HG02981 (cell line): Measurements from ENCODE around the gene POLR2J2.
"Not testable (repeated sequence)": the region's sequence is repeated elsewhere in the genome, so short reads cannot be mapped to it uniquely, and the experiment has no call there.

Source experiments
- ATAC-seq: cut with Tn5 transposase; IDR thresholded peaks from one replicate; pipeline ENCODE4 v1.9.1; 2021; ENCODE audit warnings: mild to moderate bottlenecking, moderate library complexity; ENCODE audit not compliant: unreplicated experiment

Gene POLR2J2

DNA sequence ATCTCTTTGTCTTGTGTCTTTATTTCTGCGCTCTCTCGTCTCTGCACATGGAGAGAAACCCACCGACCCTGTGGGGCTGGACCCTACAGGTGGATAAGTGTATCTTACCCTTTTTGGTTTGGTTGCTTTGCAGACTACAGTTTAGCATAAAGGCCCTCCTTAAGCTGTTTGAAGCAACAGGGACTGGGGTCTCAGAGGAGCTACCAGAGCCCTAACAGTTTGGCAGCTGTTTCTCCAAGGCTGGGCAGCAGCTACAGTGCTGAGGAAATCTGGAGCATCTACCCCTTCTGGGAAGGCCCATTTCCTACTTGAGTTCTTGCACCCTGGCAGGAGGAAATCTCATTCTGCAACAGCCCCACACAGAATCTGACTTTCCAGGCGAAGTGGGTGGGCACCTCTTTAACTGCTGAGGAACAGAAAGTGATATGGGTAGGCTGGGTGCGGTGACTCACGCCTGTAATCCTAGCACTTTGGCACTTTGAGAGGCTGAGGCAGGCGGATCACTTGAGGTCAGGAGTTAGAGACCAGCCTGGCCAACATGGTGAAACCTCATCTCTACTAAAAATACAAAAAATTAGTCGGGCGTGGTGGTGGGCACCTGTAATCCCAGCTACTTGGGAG, 2.1 kb upstream of the POLR2J2 start:
- not testable (repeated sequence) for ATAC-seq

- peak; percentile 23 for ATAC-seq
Measured at GRCh38 chr7:102671956-102672307, 469 bp upstream of the POLR2J2 start.

DNA sequence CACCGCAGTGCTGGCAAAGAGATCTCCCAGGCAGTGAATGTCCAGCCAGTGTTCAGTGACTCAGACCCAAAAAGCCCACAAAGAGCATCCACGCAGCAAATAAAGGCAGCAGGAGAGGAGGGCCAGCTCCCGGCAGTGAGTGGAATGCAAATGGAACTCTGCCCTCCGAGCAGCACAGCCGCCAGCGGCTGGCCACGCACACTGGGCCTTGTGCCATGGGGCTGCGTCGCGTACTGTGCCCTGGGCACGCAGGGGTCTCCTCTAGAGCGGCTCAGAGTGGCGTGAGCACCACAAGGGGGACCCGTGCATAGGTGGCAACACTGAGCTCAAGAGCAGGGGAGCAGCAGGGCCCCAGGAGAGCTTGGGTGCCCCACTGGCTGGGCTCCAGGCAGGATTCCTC, 3.9 kb downstream of the POLR2J2 start:
- not testable (repeated sequence) for ATAC-seq

- not testable (repeated sequence) for ATAC-seq
Measured at GRCh38 chr7:102666850-102667249, 4.6 kb downstream of the POLR2J2 start.

- ATAC-seq, result not testable (repeated sequence)
Measured at GRCh38 chr7:102664765-102665164, 6.7 kb downstream of the POLR2J2 start.

GRCh38 chr7:102649924-102650323, 21.5 kb downstream of the POLR2J2 start, which contains the start of gene SPDYE2B:
SPDYE2B (plus strand) TSS chr7:102650319; CDS start chr7:102652349, 2,030 bp downstream.
- not testable (repeated sequence) for ATAC-seq

DNA sequence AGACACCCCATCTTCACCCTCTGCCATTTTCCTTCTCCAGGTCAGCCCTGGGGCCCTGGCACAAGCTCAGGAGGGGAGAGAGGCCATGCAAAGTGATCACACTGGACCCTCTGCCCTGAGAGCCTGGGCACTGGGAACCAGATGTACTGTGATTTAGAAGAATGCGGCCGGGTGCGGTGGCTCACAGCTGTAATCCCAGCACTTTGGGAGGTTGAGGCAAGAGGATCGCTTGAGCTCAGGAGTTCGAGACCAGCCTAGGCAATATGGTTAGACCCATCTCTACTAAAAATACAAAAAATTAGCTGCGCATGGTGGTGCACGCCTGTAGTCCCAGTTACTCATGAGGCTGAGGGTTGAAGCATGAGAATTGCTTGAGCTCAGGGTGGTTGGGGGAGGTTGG, 23.6 kb downstream of the POLR2J2 start:
- not testable (repeated sequence) for ATAC-seq

GRCh38 chr7:102643404-102643803, 28.1 kb downstream of the POLR2J2 start:
- not testable (repeated sequence) for ATAC-seq

GRCh38 chr7:102642691-102643090, 28.8 kb downstream of the POLR2J2 start, which contains the start of gene UPK3BL1:
UPK3BL1 (minus strand) TSS chr7:102642791; CDS start chr7:102642741, 50 bp downstream.
- ATAC-seq, result not testable (repeated sequence)

DNA sequence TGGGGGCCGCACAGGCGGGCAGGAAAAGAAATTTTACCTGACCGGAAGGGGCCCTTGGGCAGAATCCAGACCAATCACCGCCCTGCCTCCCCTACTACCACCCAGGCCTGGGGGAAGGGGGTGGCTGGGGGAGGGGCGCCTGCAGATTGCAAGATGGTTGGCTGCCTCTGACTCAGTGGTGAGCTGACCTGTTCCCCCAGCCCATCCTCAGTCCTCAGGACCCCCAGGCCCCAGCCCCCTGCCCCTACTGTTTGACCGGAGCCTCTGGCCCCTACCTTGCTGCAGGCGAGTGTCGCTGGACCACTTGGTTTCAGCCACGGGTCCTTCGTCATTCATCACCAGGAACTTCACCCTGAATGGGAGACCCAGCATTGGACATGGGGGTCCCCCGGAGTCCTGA, 32.6 kb downstream of the POLR2J2 start:
- not testable (repeated sequence) for ATAC-seq

GRCh38 chr7:102636956-102637355, 34.5 kb downstream of the POLR2J2 start:
- not testable (repeated sequence) for ATAC-seq

DNA sequence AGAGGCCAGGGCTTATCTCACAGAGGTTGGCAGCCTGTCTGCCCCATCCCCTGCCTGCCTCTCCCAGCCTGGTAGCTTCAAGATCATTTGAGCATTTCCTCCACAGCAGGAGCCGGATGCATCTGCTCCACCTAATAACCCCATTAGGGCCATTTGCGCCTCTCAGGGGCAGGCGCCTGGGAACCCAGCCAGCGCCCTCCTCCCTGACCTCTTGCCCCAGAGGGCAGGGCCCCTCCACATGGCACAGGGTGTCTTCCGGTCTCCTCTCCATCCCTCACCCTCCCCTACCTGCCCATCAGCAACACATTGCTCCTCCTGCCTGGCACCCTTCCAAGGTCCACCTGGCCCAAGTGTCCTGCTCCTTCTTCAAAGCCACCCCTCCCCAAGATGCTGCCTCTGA, 36.1 kb downstream of the POLR2J2 start:
- ATAC-seq, result not testable (repeated sequence)

GRCh38 chr7:102634299-102634698, 37.2 kb downstream of the POLR2J2 start:
- ATAC-seq, result not testable (repeated sequence)

- ATAC-seq, result not testable (repeated sequence)
Measured at GRCh38 chr7:102630622-102631021, 40.8 kb downstream of the POLR2J2 start.

GRCh38 chr7:102627271-102627904, 44.1 kb downstream of the POLR2J2 start:
- not testable (repeated sequence) for ATAC-seq

- not testable (repeated sequence) for ATAC-seq
Measured at GRCh38 chr7:102618122-102618521, 53.3 kb downstream of the POLR2J2 start.

DNA sequence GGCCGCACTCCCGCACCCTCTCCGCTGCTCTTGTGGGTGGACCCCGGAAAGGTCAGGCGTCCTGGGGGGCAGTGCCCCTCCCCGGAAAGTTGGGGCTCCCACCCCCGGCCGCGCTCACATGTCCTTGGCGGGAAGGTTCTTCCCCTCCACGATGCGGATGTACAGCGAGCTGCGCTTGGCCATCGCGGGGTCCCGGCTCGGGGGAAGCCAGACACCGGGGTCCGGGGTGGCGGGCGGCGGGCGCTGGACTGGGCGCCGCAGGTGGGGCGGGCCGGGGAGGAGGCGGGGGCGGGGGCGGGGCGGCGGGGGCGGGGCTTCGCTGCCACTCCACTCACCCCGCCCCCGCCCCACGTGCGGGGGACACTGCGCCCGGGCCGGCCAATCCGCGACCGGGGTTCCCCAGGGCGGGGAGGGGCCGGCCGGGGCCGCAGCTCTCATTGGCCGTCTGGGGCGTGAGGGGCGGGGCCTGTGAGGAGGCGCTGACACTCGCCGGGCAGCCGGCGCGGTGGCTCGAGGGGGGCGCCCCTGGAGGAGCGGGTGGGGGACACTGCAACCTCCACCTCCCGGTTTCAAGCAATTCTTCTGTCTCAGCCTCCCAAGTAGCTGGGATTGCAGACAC, 54.8 kb downstream of the POLR2J2 start, which contains the start of gene RASA4:
Gene RASA4 (minus strand): TSS at position 250 of the 619 bp plus-strand sequence. CDS start 67 bp downstream, at position 183.
- ATAC-seq, result peak; percentile 83
